NCI-H2081 (cell line): Measurements from ENCODE around the gene CDC73.
"Not testable (repeated sequence)": the region's sequence is repeated elsewhere in the genome, so short reads cannot be mapped to it uniquely, and the experiment has no call there.

Experiments used
- DNase-seq, 2 experiments: peaks; one replicate each; lab custom pipeline; 2025; lab: John Stamatoyannopoulos, UW

The CDC73 gene

GRCh38 chr1:193288548-193289080, 166.8 kb downstream of the CDC73 start:
- not testable (repeated sequence) for DNase-seq

- DNase-seq, result no peak
Observed at GRCh38 chr1:193293726-193294125, 171.9 kb downstream of the CDC73 start.

- no peak for DNase-seq
Observed at GRCh38 chr1:193299038-193299437, 177.2 kb downstream of the CDC73 start.

- DNase-seq, result no peak
Observed at GRCh38 chr1:193301746-193302145, 179.9 kb downstream of the CDC73 start.

- no peak for DNase-seq
Observed at GRCh38 chr1:193303849-193304248, 182.0 kb downstream of the CDC73 start.
